ENCODE results near the gene COPS9.

The COPS9 gene

DNA sequence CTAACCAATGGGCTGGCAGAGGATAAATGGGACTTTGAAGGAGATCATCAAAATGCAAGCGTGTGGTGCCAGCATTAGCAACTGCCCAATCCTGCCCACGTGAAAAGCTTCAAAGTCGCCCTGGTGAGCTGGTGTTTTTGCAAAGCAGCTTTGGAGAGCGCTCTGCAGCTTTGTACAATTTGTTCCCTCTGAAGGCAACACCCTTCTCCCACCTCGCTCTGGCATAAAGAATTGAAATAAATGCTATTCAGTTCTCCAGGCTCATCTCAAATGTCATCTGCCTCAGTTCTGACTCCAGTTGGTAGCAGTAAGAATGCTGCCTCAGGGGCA is 3.5 kb downstream of the COPS9 start:
- DNase-seq = peak; percentile 49

DNA sequence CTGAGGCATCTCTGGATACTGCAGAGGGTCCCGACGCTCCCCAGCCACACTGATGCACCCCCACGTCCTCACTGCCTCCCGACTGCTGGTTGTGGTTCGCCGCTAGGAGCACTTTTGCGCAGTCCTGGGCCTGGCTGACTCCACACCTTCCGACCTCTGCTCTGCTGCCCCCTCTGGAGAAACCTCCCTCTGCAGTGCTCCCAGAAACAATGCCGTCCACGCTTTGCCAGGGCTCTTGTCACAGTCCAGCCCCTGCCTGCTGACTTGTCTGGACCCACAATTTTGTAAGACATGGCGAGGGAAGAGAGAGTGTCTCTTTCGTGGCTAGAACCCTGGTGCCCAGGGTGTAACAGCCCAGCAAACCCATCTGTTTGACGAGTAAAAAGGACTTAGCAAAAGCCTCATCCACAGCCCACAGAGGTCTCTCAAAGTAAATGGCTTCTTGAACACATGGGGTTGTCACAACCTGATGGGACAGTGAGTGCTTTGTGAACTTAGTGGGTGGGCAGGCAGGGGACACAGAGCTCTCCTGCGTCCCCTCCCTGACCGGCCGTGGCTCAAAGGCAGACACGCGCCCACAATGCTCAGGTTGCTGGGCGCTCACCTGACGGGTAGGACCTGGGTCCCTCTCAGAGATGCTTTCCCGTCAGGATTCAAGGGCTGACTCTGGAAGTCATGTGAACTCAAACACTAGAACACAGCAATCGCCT is 4.0 kb downstream of the COPS9 start:
- DNase-seq = peak; percentile 56

DNA sequence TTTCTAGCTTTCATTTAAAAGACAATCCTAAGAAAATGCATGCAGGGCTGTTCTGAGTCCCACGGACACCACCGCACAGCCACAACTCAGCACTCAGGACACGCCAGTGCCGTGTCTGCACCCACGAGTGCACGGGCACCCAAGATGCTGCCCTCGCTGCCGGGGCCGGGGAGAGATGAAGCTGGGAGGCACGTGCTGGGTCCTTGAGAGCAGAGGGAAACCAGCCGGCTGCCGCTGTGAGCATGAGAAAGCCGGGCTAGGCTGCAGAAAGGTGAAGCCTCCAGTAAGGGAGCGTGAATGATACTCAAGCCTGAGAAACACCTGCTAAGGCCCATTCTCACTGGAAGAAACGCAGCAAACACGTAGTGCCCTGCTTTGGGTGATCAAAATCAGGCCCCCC is 4.8 kb downstream of the COPS9 start:
- DNase-seq = peak; percentile 54

DNA sequence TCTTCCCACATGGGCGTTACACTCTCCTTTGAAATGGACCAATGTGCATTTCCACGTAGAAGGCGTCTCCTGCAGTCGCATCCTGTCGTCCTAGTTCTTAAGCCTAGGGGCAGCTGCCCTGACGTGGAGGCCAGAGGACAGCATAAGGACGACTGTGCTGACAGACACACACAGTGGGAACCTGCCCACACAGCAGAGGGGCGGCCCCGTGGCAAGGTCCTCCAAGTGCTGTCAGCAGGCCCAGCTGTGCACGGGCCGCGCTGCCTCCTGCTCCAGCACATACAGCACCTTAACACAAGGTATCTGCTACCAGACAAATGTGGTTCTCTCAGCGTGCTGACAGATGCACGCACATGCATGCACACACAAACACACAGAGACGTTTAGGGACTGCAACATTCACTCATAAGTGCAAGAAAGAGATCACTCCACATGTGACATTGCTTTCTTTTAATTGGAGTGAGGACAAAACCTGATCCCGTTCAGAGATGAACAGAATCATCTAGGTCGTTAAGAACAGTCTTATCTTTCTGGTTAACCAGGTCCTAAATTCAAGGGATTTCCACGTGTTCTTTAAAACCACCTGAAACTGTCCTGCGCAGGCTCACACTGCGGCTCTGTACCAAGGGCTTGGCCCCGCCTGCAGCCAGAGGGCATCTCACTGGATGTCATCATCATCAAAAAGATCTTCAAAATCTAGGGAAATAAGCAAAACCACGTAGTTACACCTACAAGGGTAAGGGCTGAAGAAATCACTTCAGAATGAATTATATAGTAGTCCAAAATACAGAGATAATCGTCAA is 5.5 kb downstream of the COPS9 start:
- peak; percentile 51 for DNase-seq

DNA sequence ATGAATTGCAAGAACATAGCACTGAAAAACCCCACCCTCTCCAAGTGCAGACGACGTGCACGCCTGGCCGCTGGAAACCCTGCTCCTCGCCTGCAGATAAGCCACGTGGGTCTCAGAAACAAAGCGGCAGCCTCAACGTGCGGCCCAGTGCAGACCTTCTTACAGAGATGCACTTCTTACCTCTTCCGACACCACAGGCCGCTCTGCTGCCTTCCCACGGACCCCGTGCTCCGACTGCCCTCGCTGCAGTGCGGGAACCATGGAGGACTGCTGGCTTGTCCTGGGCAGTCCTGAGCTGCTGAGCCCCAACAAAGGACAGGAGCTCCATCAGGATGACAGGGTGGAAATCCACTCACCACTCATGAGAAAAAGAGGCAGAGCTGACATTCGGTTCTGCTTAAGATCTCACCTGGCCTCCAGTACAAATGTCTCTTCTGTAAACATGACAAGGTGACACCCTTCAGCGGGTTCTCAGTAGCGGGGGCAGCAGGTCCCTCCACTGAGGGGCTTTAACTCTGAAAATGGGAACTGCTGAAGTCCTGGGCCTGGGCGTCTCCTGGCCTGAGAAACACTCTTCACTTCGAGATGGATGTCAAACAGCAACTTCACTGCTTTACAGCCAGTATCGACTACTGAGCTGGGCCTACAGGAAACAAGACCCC is 6.2 kb downstream of the COPS9 start:
- peak; percentile 25 for DNase-seq

DNA sequence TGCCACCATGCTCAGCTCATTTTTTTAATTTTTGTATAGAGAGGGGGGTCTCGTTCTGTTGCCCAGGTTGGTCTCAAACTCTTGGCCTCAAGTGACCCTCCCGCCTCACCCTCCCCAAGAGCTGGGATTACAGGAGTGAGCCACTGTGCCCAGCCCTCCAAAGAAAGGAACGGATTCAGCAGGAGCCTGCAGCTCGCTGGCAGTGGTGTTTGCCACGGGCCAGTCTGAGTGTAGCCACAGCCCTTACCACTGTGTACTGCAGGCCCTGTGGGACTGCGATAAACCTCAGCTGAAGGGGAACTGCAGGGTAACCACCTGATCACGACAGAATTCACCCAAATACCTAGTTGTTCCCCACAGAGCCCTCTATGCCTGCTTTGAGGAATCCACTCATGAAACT is 6.8 kb downstream of the COPS9 start:
- DNase-seq = peak; percentile 17

DNA sequence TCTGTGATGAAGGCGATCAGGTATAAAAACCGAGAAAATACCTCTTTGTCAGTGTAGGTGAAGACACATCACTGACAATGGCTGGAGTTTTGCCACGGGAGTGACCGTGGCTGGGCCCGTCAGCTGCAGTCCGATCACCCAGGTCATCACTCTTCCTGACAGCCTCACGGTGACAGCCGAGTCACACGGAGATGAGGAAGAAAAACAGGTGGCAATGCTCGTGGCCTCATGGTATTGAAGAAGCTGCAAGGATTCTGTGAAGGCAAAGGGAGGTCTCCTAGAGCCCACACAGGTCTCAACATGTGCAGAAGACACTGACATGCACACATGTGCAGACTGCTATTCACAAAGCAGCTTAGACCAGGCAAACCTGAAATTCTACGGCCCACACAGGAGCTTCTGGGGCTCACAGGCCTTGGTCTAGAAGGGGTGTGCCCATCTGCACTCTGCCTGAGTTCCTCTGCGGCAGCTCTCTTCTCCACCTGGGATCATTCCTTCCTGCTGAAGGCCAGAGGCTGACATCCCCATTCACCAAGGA is 7.4 kb downstream of the COPS9 start:
- peak; percentile 14 for DNase-seq

DNA sequence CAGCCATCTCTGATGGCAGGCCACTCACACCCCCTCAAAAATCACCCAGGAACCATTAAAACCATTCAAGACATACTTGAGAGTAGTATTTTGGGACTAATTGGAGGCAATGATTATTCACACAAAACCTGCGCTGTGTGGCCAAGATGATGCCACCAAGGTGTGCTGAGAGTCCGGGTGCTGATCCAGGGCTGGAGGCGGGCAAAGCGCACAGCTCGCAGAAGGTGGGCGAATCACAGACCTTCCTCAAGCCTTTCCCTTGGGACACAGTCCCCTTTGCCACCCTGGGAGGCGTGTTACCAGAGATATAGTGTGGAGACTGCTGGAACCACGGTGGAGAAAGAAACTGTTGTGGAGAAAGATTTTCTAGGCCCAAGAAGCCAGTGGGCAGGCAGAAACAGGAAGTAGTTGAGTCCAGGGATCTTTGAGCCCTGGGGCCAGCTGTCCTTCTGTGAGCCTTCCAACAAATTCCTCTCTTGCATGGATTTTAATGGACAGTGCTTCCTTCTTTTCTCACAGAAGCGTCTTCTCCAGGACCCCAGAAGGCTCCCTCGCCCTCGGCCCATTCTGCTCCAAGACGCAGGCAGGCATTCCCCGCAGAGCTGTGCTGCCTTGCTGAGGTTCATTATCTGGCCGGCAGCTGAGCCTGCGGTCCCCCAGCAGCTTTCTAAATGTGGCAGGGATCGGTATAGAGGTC is 8.0 kb downstream of the COPS9 start:
- peak; percentile 38 for DNase-seq

DNA sequence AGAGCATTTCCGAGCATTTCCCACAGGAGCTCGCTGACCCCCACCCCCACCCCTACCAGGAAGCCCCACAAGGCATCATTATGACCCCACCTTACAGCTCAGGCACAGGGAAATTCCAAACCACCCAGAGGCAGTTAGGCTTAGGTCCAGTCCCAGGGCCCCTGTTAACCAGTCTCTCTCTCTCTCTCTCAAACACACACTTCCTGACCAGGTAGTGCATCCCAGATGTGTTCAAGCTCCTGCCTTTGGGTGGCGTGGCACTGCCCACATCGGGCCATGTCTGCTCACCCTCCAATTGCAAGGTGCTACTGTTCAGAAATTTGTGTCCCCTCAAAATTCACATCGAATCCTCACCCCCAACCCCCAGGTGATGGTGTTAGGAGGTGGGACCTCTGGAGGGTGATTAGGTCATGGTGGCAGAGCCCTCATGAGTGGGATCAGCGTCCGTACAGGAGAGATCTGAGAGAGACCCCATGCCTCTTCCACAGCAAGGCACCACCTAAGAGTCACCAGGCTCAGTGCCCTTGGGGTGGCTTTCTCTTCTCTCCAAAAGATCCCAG is 8.8 kb downstream of the COPS9 start:
- DNase-seq = peak; percentile 24

DNA sequence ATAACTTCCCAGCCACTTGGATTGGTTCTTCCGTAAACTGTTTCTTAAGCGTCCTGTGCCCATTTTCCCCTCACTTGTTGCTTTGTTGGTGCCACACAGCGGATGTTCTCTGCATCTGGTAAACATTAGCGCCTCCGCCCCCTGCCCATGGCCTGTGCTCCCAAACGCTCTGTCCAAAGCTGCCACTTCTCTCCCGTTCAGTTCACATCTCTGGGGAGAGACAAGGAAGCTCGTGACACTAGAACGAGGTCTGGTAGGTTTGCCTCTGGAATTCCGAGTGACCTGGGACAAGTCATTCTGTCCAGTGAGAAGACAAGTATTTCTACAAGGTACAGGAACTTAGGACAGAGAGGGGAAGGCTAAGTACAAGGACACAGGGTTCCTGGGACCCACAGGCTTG is 9.4 kb downstream of the COPS9 start:
- DNase-seq = peak; percentile 37

DNA sequence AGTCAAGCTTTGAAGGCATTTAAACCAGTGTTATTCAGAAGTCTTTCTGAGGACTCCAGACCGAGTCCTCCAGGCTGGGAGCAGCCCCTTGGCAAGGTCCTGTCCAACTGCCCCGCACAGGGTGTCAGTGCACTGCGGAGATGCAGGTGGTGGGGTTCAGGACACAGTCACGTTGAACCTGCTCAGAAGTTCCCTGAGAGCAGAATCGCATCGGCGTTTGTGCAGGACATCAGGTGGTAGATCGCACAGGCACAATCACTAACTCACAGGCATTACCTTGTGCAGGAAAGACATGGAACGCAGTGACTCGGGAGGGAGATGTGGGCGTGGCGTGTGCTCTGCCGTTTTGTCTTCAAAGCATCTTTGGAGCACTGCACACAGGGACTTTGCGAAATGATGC is 10.4 kb downstream of the COPS9 start:
- DNase-seq = peak; percentile 39

DNA sequence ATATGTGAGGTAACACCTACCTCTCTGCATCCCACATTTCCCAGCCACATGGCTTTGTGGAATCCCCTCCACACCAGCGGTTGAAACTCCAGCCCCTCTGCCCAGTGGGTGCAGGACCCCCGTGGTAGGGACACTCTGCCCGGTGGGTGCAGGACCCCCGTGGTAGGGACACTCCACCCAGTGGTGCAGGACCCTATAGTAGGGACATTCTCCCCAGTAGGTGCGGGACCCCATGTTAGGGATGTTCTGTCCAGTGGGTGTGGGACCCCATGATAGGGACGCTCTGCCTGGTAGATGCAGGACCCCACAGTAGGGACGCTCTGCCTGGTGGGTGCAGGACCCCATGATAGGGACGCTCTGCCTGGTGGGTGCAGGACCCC is 11.5 kb downstream of the COPS9 start:
- DNase-seq = peak; percentile 58

DNA sequence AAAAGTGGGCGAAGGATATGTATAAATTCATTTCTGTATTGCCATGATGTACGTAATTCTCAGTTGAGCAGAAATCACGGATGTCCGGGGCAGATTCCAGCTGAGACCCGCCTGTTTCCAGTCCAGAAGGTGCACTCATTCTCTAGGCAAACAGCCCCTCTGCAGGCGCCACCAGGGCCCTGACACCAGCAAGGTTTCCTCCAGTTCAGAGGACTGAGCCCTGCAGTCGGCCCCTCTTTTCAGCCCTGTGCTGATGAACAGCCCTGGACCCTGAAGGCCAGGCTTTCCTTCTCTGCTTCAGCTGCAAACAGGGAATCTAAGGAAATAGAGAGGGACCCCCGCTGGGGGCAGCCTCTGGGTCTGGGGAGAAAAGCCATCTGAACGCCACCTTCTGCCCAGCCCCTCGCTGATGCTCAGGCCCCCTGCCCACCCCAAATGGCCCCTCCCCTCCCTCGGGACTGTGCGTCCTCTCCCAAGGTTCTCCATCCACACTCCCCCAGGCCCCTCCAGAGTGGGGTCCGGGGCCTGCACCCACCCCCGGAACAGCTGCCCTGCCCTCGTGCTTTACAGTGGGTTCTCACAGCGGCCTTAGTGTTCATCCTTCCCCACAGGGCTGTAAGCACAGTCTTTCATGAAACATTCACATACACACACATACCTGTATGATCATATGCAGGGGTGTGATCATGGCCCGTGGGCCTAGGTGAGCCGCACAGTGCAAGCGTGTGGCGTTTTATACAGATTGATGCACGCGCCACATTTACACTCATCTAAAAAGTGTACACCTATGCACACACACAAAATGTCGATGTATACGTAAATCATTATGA is 12.1 kb downstream of the COPS9 start:
- peak; percentile 44 for DNase-seq

DNA sequence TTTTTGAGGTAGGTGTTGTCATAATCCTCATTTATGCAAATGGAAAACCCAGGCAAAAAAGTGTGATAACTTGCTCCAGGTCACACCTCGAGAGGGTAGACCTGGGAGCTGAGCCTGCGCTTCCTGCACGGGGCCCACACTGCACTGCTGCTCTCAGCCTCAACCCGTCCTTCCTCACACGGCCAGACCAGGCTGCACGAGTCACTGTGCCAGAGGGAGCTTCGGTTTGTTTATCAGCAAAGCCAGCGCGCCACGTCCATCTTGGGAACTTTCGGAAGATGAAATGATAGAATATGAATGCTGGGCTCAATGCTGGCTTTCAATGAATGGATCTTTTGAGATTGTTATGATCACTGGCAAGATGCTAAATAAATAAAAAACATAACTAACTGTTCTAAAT is 14.4 kb downstream of the COPS9 start:
- no peak for DNase-seq

DNA sequence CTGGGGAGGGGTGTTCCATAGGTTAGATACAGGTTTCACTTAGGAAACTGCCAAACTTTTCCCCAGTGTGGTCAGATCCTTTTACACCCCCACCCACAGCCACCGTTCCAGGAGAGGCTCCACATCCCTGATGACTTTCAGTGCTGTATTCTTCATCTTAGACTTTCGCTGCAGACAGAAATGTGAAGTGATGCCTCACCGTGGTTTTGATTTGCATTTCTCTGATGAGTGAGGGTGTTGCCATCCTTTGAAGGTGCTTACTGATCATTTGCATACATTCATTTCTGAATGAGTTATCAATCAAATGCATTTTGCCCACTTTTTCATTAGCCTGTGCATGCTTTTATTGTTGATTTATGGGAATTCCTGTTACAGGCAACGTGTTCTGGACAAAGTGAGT is 14.9 kb downstream of the COPS9 start:
- DNase-seq = peak; percentile 28

DNA sequence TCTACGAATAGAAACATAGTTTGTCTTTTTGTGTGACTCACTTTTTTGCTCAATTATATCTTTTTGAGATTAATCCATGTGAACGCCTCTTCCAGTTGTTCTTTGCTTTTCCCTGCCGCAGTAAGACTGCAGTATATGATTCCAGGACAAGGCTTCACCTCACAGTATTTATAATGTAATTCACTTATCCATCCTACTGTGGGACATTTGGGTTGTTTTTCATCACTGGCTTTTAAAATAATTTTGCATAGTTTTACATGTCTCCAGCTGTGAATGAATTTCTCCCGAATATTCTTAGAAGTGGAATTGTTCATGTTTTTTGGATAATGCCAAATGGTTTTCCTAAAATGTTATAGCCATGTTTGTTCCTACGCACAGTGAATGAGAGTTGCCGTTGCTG is 21.9 kb downstream of the COPS9 start:
- DNase-seq = no peak

DNA sequence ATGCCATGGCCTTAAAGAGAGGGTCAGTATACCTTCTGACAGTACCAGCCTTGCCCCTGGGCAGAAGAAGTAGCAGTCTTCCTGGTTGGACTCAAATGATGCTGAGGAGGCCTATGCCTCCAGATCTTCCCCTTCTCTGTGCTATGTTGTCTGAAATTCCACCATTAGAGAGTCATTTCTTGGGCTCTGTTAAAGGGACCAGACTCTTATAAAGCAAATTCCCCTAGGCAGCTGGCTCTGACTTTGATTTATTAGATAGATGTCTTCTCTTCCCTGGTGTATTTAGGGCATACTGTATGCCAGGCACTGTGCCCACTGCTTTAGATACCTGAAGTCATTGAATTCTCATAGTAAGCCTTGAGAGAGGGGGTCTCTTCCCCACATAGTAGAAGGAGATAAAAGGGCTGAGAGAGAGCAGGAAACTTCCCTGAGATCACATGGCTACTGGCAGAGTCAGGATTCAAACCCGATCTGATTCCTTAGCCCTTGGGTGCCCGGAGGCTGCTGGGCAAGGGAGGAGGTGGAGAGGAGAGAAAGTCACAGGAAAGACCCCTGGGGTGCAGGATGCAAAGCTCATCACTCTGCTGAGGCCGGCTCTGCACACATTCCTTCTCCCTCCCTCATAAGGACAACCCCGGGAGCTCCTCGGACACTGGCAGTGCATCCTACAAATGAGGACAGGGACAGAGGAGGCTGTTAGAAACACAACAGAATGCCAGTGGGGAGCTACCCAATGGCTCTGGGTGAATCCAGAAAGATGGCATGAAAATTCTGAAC is 23.0 kb downstream of the COPS9 start:
- no peak for DNase-seq

DNA sequence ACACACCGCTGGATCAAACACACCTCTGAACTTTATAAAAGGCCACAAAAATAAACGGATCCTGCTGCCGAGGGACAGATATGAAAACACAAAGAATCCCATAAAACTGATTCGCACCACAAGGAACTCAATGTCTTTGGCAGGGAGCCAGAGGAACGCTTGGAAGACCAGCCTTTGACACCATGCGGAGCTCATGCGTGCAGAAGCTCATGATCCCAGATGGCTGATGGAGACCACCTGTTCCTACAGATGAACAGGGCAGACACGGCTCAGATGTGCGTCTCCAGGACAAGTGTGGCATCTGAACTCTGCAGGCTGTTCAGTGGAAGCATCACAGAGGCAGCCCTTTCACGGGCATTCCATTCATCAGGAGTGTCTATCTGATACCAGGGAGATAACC is 24.9 kb downstream of the COPS9 start:
- no peak for DNase-seq

DNA sequence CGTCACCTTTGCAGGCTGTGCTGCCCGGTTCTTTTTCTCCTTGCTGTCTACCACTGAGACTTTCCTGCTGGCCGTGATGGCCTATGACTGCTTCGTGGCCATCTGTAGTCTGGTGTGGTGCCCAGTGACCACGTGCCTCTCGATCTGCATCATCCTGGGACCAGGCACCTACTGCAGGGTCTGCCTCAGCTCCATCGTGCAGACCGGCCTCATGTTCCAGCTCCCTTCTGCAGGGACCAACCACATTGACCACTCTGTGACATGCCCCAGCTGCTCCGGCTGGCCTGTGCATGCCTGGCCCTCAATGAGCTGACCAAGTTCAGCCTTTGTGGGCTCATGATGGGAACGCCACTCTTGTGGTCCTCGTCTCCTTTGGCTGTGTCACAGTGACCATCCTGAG is 26.7 kb downstream of the COPS9 start:
- no peak for DNase-seq

DNA sequence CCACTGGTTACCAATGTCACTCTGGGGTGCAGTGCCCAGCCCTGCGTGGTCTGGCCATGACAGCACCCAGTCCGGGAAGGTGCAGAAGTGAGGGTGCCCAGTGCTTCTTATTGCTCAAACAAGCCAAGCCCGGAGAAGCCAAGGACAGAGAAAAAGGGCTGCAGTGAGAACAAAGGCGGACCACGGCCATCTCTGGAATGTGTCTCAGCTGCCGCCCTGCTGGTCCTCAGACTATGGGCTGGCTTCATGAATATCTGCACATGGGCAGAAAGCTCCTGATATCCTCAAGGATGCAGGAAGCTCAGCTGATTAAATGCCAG is 28.7 kb downstream of the COPS9 start:
- DNase-seq = no peak

DNA sequence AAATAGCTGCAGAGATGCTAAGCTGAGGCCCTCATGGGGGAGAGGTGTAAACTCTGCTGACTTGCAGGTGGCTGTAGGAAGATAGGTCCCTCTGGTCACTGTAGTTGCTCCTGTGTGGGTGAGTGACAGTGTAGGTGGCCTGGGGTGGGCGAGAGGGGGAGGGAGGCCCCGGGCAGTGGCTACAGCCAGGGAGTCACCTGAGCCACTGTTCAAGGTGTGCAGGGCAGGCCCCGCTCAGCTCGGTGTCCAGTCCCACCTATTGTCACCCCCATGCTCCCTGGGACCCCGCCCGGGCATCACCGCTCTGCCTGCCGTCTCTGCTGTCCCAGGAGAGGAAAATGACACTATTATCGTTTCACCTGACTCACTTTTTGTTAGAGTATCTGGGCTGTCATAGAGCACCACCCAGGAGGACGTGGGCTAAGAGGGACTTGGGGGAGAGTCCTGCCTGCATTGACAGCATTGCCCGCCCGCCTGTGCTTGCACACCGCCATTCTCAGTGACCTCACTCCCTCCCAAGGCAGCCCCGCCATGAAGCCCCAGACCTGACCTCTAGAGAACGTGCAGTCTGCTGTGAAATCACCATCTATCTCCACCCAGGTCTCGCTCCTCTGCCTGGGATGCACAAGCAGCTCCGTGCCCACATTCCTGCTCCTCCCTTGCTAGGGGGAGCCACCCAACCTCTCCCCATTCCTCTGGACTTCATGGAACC is 29.2 kb downstream of the COPS9 start:
- DNase-seq = no peak
